BE2C (cell line): ENCODE results near the gene SIRT6.
"Not testable (repeated sequence)": the region's sequence is repeated elsewhere in the genome, so short reads cannot be mapped to it uniquely, and the experiment has no call there.

Experiments used
- DNase-seq: peaks from one replicate; pipeline ENCODE4 v3.0.0-alpha.2; 2020
- H3K27me3 ChIP-seq: fragments of 250-450 bp; sonication (Bioruptor Pico); 2 replicates; pipeline ENCODE4 v1.5.1; 2020; ENCODE audit warnings: mild to moderate bottlenecking
- H3K36me3 ChIP-seq: fragments of 250-450 bp; sonication (Bioruptor Pico); 2 replicates; pipeline ENCODE4 v1.5.1; 2020; ENCODE audit warnings: mild to moderate bottlenecking
- H3K4me1 ChIP-seq: fragments of 250-450 bp; sonication (Bioruptor Pico); 2 replicates; pipeline ENCODE4 v1.5.1; 2020
- H3K4me3 ChIP-seq: 2 replicates; pipeline ENCODE4 v1.5.1; 2011; ENCODE audit warnings: low read depth, low read length
- H3K9me3 ChIP-seq: fragments of 250-450 bp; sonication (Bioruptor Pico); 2 replicates; pipeline ENCODE4 v1.5.1; 2020
- CTCF ChIP-seq: IDR thresholded peaks from 2 replicates; pipeline ENCODE4 v1.5.1; 2012; ENCODE audit warnings: mild to moderate bottlenecking, low read depth, low read length

Gene SIRT6

GRCh38 chr19:4225885-4226284, 43.5 kb upstream of the SIRT6 start:
- no peak for TF ChIP-seq CTCF
- Histone ChIP-seq H3K9me3 (no peaks in the 10 kb centered on the region), H3K36me3 (no peaks in the 10 kb centered on the region), H3K27me3 (no peaks in the 10 kb centered on the region), H3K4me3 (no peak overlapping the region), H3K4me1 (no peaks in the 10 kb centered on the region)
- no peak for DNase-seq

- H3K4me3 ChIP-seq = no peak overlapping the region
- H3K27me3 ChIP-seq = no peaks in the 10 kb centered on the region
- no peak for TF ChIP-seq CTCF
- H3K36me3 ChIP-seq = no peaks in the 10 kb centered on the region
- H3K9me3 ChIP-seq = no peaks in the 10 kb centered on the region
- DNase-seq = no peak
- H3K4me1 ChIP-seq = no peaks in the 10 kb centered on the region
Observed at GRCh38 chr19:4224470-4224869, 42.1 kb upstream of the SIRT6 start.

- peaks cover 6% of the 10 kb centered on the region for H3K9me3 ChIP-seq
- peaks cover 6% of the 10 kb centered on the region; the same call in 1 of the 2 replicates for H3K27me3 ChIP-seq
- DNase-seq = no peak
- no peak overlapping the region for H3K4me3 ChIP-seq
- H3K36me3 ChIP-seq = no peaks in the 10 kb centered on the region
- H3K4me1 ChIP-seq = no peaks in the 10 kb centered on the region
- no peak for TF ChIP-seq CTCF
Observed at GRCh38 chr19:4220188-4220587, 37.8 kb upstream of the SIRT6 start.

- DNase-seq, H3K4me1 ChIP-seq, H3K36me3 ChIP-seq, H3K9me3 ChIP-seq, H3K4me3 ChIP-seq: not testable (repeated sequence)
- H3K27me3 ChIP-seq = peaks cover 23% of the 10 kb centered on the region
Observed at GRCh38 chr19:4218523-4218922, 36.2 kb upstream of the SIRT6 start.

GRCh38 chr19:4217429-4218264, 35.3 kb upstream of the SIRT6 start:
- DNase-seq = no peak
- peaks cover 6% of the 10 kb centered on the region for H3K9me3 ChIP-seq
- no peak for TF ChIP-seq CTCF
- peaks cover 32% of the 10 kb centered on the region for H3K27me3 ChIP-seq
- no peaks in the 10 kb centered on the region for H3K36me3 ChIP-seq
- H3K4me1 ChIP-seq = no peaks in the 10 kb centered on the region
- H3K4me3 ChIP-seq = no peak overlapping the region

- TF ChIP-seq CTCF = no peak
- peaks cover 6% of the 10 kb centered on the region for H3K9me3 ChIP-seq
- no peak for DNase-seq
- H3K36me3 ChIP-seq = no peaks in the 10 kb centered on the region
- peaks cover 38% of the 10 kb centered on the region for H3K27me3 ChIP-seq
- no peaks in the 10 kb centered on the region for H3K4me1 ChIP-seq
- no peak overlapping the region for H3K4me3 ChIP-seq
Observed at GRCh38 chr19:4216846-4217245, 34.5 kb upstream of the SIRT6 start.
